Smooth muscle cell (in vitro differentiated cells): ENCODE results near the gene SAMD13. TPM values are rescaled to one million over a fixed set of nuclear protein-coding genes. Genes with fewer than 3 reads are reported as not detected.
A peak's percentile ranks its signal among the peaks of the same experiment; 100 is the strongest.

ENCODE experiments used
- DNase-seq: peaks from one replicate; lab custom pipeline; 2025; ENCODE audit not compliant: unreplicated experiment; lab: John Stamatoyannopoulos, UW
- H2AFZ ChIP-seq: fragments of 200-600 bp; sonication (generic); 2 replicates; pipeline ENCODE4 v1.6.0; 2016; ENCODE audit warnings: antibody characterized with exemption, low read depth, mild to moderate bottlenecking
- H3F3A ChIP-seq: fragments of 200-600 bp; sonication (generic); 2 replicates; pipeline ENCODE4 v1.6.0; 2017; ENCODE audit warnings: antibody characterized with exemption, low read depth
- H3K27ac ChIP-seq: fragments of 200-600 bp; sonication (generic); 2 replicates; pipeline ENCODE4 v1.5.1; 2016; ENCODE audit warnings: low read depth, mild to moderate bottlenecking
- H3K27me3 ChIP-seq: fragments of 200-600 bp; sonication (generic); 2 replicates; pipeline ENCODE4 v1.6.1; 2016; ENCODE audit warnings: low read depth, mild to moderate bottlenecking
- H3K36me3 ChIP-seq: fragments of 200-600 bp; sonication (generic); 2 replicates; pipeline ENCODE4 v1.5.1; 2016; ENCODE audit warnings: low read depth
- H3K4me1 ChIP-seq: fragments of 200-600 bp; sonication (generic); 2 replicates; pipeline ENCODE4 v1.5.1; 2016; ENCODE audit warnings: low read depth
- H3K4me2 ChIP-seq: fragments of 200-600 bp; sonication (generic); 2 replicates; pipeline ENCODE4 v1.6.0; 2016; ENCODE audit warnings: mild to moderate bottlenecking
- H3K4me3 ChIP-seq: fragments of 200-600 bp; sonication (generic); 2 replicates; pipeline ENCODE4 v1.5.1; 2016; ENCODE audit warnings: mild to moderate bottlenecking
- H3K79me2 ChIP-seq: fragments of 200-600 bp; sonication (generic); 2 replicates; pipeline ENCODE4 v1.6.0; 2016; ENCODE audit warnings: low read depth, mild to moderate bottlenecking
- H3K9ac ChIP-seq: fragments of 200-600 bp; sonication (generic); 2 replicates; pipeline ENCODE4 v1.6.0; 2016; ENCODE audit warnings: low read depth
- H3K9me3 ChIP-seq: fragments of 200-600 bp; sonication (generic); replicated peaks from 2 replicates; pipeline ENCODE4 v1.5.1; 2016; ENCODE audit warnings: low read depth
- H4K20me1 ChIP-seq: fragments of 200-600 bp; sonication (generic); 2 replicates; pipeline ENCODE4 v1.6.0; 2016; ENCODE audit warnings: low read depth
- WGBS: methylation state at CpG from one replicate; pipeline ENCODE4 v1.1.7; 2016; ENCODE audit warnings: low lambda C conversion rate; 5-methylcytosine and 5-hydroxymethylcytosine counted together
- polyA plus RNA-seq: library from polyadenylated mRNA; unstranded; fragments of >200 nt; fragmentation: Nextera tagmentation; extraction: Ambion mirVana; gene quantifications from 2 replicates; pipeline ENCODE4 v1.2.1, GENCODE V29; 2016
- small RNA-seq: library from RNA; depleted of rRNA; stranded (forward); fragments of <200 nt; gene quantifications from one replicate; pipeline ENCODE3, GENCODE V24; 2014
- total RNA-seq: library from RNA; depleted of rRNA; stranded (reverse); fragments of >200 nt; gene quantifications from 2 replicates; pipeline ENCODE4 v1.2.3, GENCODE V29; 2014
- TF ChIP-seq, protein P1 (sequence below): fragments of 200-600 bp; sonication (generic); IDR thresholded peaks from 2 replicates; pipeline ENCODE4 v1.5.1; 2017; ENCODE audit warnings: borderline replicate concordance, mild to moderate bottlenecking, antibody characterized with exemption; ENCODE audit not compliant: insufficient read depth, poor library complexity, severe bottlenecking

The SAMD13 gene
- total and polyA plus RNA-seq, 2 experiments from 2014 or later = 0.66 to 2.7 TPM

DNA sequence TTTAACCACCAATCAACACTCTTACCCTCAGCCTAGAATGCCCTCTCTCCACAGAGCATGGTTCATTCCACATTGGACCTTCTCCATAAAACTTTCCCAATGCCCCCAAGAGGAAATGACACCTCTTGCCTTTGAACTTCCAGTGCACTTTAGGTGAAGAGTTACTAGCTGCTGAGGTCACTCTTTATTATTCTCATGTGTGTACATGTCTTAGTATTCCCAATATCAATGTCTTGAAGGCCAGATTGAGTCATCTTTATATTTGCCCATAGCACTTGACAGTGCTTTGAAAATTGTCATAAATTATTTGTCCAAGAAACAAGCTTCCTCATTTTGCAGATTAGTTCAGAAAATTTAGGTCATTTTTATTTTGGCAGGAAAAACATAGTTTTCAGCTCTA is 88.7 kb downstream of the SAMD13 start:
- no peaks in the 10 kb centered on the region for H4K20me1 ChIP-seq
- no peak overlapping the region for H3K9ac ChIP-seq
- H3F3A ChIP-seq = no peaks in the 10 kb centered on the region
- no peaks in the 10 kb centered on the region for H3K27me3 ChIP-seq
- no peak overlapping the region for H3K4me3 ChIP-seq
- no peak overlapping the region for H3K27ac ChIP-seq
- H2AFZ ChIP-seq = no peak overlapping the region
- no peaks in the 10 kb centered on the region for H3K4me1 ChIP-seq
- H3K79me2 ChIP-seq = no peaks in the 10 kb centered on the region
- H3K36me3 ChIP-seq = no peaks in the 10 kb centered on the region
- H3K4me2 ChIP-seq = no peak overlapping the region
- DNase-seq = no peak
- TF ChIP-seq, protein P1, sequence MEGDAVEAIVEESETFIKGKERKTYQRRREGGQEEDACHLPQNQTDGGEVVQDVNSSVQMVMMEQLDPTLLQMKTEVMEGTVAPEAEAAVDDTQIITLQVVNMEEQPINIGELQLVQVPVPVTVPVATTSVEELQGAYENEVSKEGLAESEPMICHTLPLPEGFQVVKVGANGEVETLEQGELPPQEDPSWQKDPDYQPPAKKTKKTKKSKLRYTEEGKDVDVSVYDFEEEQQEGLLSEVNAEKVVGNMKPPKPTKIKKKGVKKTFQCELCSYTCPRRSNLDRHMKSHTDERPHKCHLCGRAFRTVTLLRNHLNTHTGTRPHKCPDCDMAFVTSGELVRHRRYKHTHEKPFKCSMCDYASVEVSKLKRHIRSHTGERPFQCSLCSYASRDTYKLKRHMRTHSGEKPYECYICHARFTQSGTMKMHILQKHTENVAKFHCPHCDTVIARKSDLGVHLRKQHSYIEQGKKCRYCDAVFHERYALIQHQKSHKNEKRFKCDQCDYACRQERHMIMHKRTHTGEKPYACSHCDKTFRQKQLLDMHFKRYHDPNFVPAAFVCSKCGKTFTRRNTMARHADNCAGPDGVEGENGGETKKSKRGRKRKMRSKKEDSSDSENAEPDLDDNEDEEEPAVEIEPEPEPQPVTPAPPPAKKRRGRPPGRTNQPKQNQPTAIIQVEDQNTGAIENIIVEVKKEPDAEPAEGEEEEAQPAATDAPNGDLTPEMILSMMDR = no peak
- H3K9me3 ChIP-seq = no peaks in the 10 kb centered on the region

- no peak within 1 kb of the TSS for H3K4me3 ChIP-seq
- no peaks in the 10 kb centered on the region for H3K4me1 ChIP-seq
- no peaks in the 10 kb centered on the region for H4K20me1 ChIP-seq
- TF ChIP-seq, protein P1 = no peak
- H3K9ac ChIP-seq = no peak within 1 kb of the TSS
- no peaks in the 10 kb centered on the region for H3K9me3 ChIP-seq
- H3F3A ChIP-seq = no peaks in the 10 kb centered on the region
- H3K27ac ChIP-seq = no peak within 1 kb of the TSS
- H3K4me2 ChIP-seq = no peak within 1 kb of the TSS
- H2AFZ ChIP-seq = peak within 1 kb of the TSS; percentile 69
- H3K79me2 ChIP-seq = no peaks in the 10 kb centered on the region
- H3K27me3 ChIP-seq = no peaks in the 10 kb centered on the region
- DNase-seq = no peak
- 89% methylated on average over 11 of the region's 11 CpGs for WGBS
- no peaks in the 10 kb centered on the region for H3K36me3 ChIP-seq
Measured at GRCh38 chr1:84398175-84399155, 97.0 kb downstream of the SAMD13 start, which contains the start of gene DNASE2B. TSS of gene DNASE2B (plus strand) at chr1:84398484. CDS start at chr1:84398565, 81 bp downstream.

Small RNA genes within 50 kb of the gene (small RNA-seq; reads per million reads assigned to genes)
- not detected for gene RF00410

Other genes starting within 250 kb of the SAMD13 start
- gene PRKACB, start 157.4 kb upstream of the SAMD13 start, total RNA-seq = 42.3 and 46.5 TPM in 2 replicates
- 18.8 and 19.4 TPM in 2 replicates for gene PRKACB, start 157.4 kb upstream of the SAMD13 start, polyA plus RNA-seq
- gene DNASE2B, start 96.8 kb downstream of the SAMD13 start, total RNA-seq = not detected in 2 replicates
- not detected in 2 replicates for gene DNASE2B, start 96.8 kb downstream of the SAMD13 start, polyA plus RNA-seq
- 71.4 and 78.9 TPM in 2 replicates for gene RPF1, start 177.6 kb downstream of the SAMD13 start, total RNA-seq
- gene RPF1, start 177.6 kb downstream of the SAMD13 start, polyA plus RNA-seq = 32.4 and 33.2 TPM in 2 replicates
- gene SPATA1, start 204.7 kb downstream of the SAMD13 start, total RNA-seq = 0.27 and 2.3 TPM in 2 replicates
- 0.94 TPM in 1 of 2 replicates, not detected in the other for gene SPATA1, start 204.7 kb downstream of the SAMD13 start, polyA plus RNA-seq
- 257 and 342 TPM in 2 replicates for gene GNG5, start 204.9 kb downstream of the SAMD13 start, total RNA-seq
- 722 and 772 TPM in 2 replicates for gene GNG5, start 204.9 kb downstream of the SAMD13 start, polyA plus RNA-seq